IMR-90 (cell line): ENCODE measurements around the gene FOSL1. TPM values are rescaled to one million over a fixed set of nuclear protein-coding genes. Genes with fewer than 3 reads are reported as not detected.

Experiments used
- ATAC-seq: fragments of 200-7000 bp; cut with Tn5 transposase; 2 replicates; pipeline ENCODE4 v1.9.1; 2020; ENCODE audit warnings: low read depth, mild to moderate bottlenecking, moderate library complexity
- BruUV-seq: library from RNA; stranded (reverse); fragments of 400-500 nt; replicated peaks from 2 replicates; lab custom pipeline; 2021; lab: Mats Ljungman, UMichigan
- CTCF ChIA-PET: fragments of 300-600 bp; formaldehyde crosslinking; extraction: SDS; loops from one replicate; lab custom pipeline; 2021; ENCODE audit warnings: antibody characterized with exemption; lab: Yijun Ruan, JAX
- POLR2A ChIA-PET: fragments of 300-600 bp; sonication (Branson Sonifier 250); formaldehyde crosslinking; loops from one replicate; lab custom pipeline; 2022; ENCODE audit warnings: antibody characterized with exemption; ENCODE audit not compliant: unreplicated experiment; lab: Charles Lee
- DNase-seq: peaks from one replicate; pipeline ENCODE4 v3.0.0; 2013
- H2AFZ ChIP-seq: replicated peaks from 2 replicates; pipeline ENCODE3; 2013; ENCODE audit warnings: low read length, mild to moderate bottlenecking; ENCODE audit not compliant: poor library complexity
- H2AK5ac ChIP-seq: 2 replicates; pipeline ENCODE4 v1.6.1; 2013; ENCODE audit warnings: low read depth, low read length, inconsistent platforms
- H2AK9ac ChIP-seq: replicated peaks from 2 replicates; pipeline ENCODE3; 2013; ENCODE audit warnings: mild to moderate bottlenecking, low read depth, low read length, moderate library complexity; ENCODE audit not compliant: poor library complexity
- H2BK120ac ChIP-seq: 2 replicates; pipeline ENCODE4 v1.6.1; 2013; ENCODE audit warnings: low read depth, low read length, inconsistent platforms
- H2BK15ac ChIP-seq: 3 replicates; pipeline ENCODE4 v1.6.1; 2013; ENCODE audit warnings: low read depth, low read length, inconsistent platforms
- H2BK20ac ChIP-seq: 2 replicates; pipeline ENCODE4 v1.6.1; 2013; ENCODE audit warnings: low read depth, mild to moderate bottlenecking, inconsistent platforms, low read length, moderate library complexity
- H2BK5ac ChIP-seq: 2 replicates; pipeline ENCODE4 v1.6.1; 2013; ENCODE audit warnings: mild to moderate bottlenecking, low read depth, low read length, inconsistent platforms; ENCODE audit not compliant: poor library complexity, severe bottlenecking
- H3K14ac ChIP-seq: replicated peaks from 2 replicates; pipeline ENCODE4 v1.6.1; 2013; ENCODE audit warnings: low read depth, low read length, inconsistent platforms
- H3K18ac ChIP-seq: 2 replicates; pipeline ENCODE4 v1.6.1; 2013; ENCODE audit warnings: low read depth, low read length, control low read depth
- H3K23ac ChIP-seq: 2 replicates; pipeline ENCODE4 v1.6.1; 2013; ENCODE audit warnings: low read depth, low read length, inconsistent platforms
- H3K27ac ChIP-seq: 2 replicates; pipeline ENCODE4 v1.5.1; 2013; ENCODE audit warnings: mild to moderate bottlenecking, control low read depth, low read length; ENCODE audit not compliant: insufficient read depth
- H3K27me3 ChIP-seq: 2 replicates; pipeline ENCODE4 v1.6.1; 2013; ENCODE audit warnings: low read length; ENCODE audit not compliant: control insufficient read depth, insufficient read depth
- H3K36me3 ChIP-seq: 2 replicates; pipeline ENCODE4 v1.6.1; 2013; ENCODE audit warnings: low read length, mixed read lengths; ENCODE audit not compliant: control insufficient read depth, insufficient read depth
- H3K4ac ChIP-seq: 2 replicates; pipeline ENCODE4 v1.6.1; 2013; ENCODE audit warnings: low read depth, low read length, inconsistent platforms
- H3K4me1 ChIP-seq: 2 replicates; pipeline ENCODE4 v1.6.1; 2013; ENCODE audit warnings: low read length, mixed read lengths; ENCODE audit not compliant: control insufficient read depth, insufficient read depth
- H3K4me2 ChIP-seq: 2 replicates; pipeline ENCODE4 v1.6.1; 2013; ENCODE audit warnings: low read depth, mild to moderate bottlenecking, control low read depth, low read length, moderate library complexity
- H3K4me3 ChIP-seq: 2 replicates; pipeline ENCODE4 v1.5.1; 2013; ENCODE audit warnings: low read depth, mild to moderate bottlenecking, control low read depth, low read length, moderate library complexity; ENCODE audit not compliant: insufficient read depth
- H3K56ac ChIP-seq: 2 replicates; pipeline ENCODE4 v1.6.1; 2013; ENCODE audit warnings: low read length, inconsistent platforms; ENCODE audit not compliant: insufficient read depth; ENCODE audit errors: extremely low read depth
- H3K79me1 ChIP-seq, 2 experiments: 2 replicates each; pipeline ENCODE4 v1.6.1; 2013; ENCODE audit warnings: low read length in 2 of 2, inconsistent platforms in 1 of 2, low read depth in 1 of 2
- H3K9ac ChIP-seq: 2 replicates; pipeline ENCODE4 v1.6.1; 2013; ENCODE audit warnings: low read depth, low read length, control low read depth
- H3K9me1 ChIP-seq: 2 replicates; pipeline ENCODE4 v1.6.1; 2013; ENCODE audit warnings: low read length, inconsistent platforms; ENCODE audit not compliant: insufficient read depth
- H3K9me3 ChIP-seq: 2 replicates; pipeline ENCODE4 v1.6.1; 2013; ENCODE audit warnings: low read length; ENCODE audit not compliant: control insufficient read depth, insufficient read depth
- H4K20me1 ChIP-seq: 2 replicates; pipeline ENCODE4 v1.6.1; 2013; ENCODE audit warnings: low read length, inconsistent platforms; ENCODE audit not compliant: insufficient read depth
- H4K5ac ChIP-seq: 2 replicates; pipeline ENCODE4 v1.6.1; 2013; ENCODE audit warnings: mild to moderate bottlenecking, low read depth, low read length, control low read depth
- H4K8ac ChIP-seq, 2 experiments: 2 replicates each; pipeline ENCODE4 v1.6.1; 2013; ENCODE audit warnings: low read depth in 2 of 2, low read length in 2 of 2, control low read depth in 1 of 2, inconsistent platforms in 1 of 2
- H4K91ac ChIP-seq: 2 replicates; pipeline ENCODE4 v1.6.1; 2013; ENCODE audit warnings: low read depth, low read length, inconsistent platforms; ENCODE audit not compliant: insufficient read depth
- BHLHE40 ChIP-seq: fragments of 150-350 bp; IDR thresholded peaks from 2 replicates; pipeline ENCODE4 v1.6.1; 2016; ENCODE audit warnings: mild to moderate bottlenecking, low read depth, low read length
- NFE2L2 ChIP-seq: fragments of 150-350 bp; IDR thresholded peaks from 2 replicates; pipeline ENCODE4 v1.6.1; 2016; ENCODE audit warnings: low read depth, mild to moderate bottlenecking, low read length
- POLR2A ChIP-seq: IDR thresholded peaks from 2 replicates; pipeline ENCODE4 v1.6.1; 2012; ENCODE audit warnings: mild to moderate bottlenecking, low read depth, low read length
- RAD21 ChIP-seq: IDR thresholded peaks from 2 replicates; pipeline ENCODE4 v1.6.1; 2012; ENCODE audit warnings: low read length, improper control_type of control experiment
- WGBS, 2 experiments: methylation state at CpG; one replicate each; pipeline versions ENCODE4 v1.1.5 to v1.1.7; 2013; ENCODE audit warnings: missing lambda C conversion rate in 2 of 2; ENCODE audit not compliant: insufficient read length in 1 of 2; ENCODE audit errors: extremely low coverage in 2 of 2; 5-methylcytosine and 5-hydroxymethylcytosine counted together
- dilution Hi-C: fragments of 300-500 bp; cut with HindIII; formaldehyde crosslinking; loops from one replicate; pipeline ENCODE4 v1.14.3; 2018; ENCODE audit warnings: low sequenced_read_pairs; ENCODE audit not compliant: unreplicated experiment
- in situ Hi-C: fragments of 300-500 bp; cut with MboI; formaldehyde crosslinking; loops from 3 replicates; pipeline ENCODE4 v1.14.3; 2019; ENCODE audit warnings: low sequenced_read_pairs, inconsistent platforms, mixed read lengths
- intact Hi-C: fragments of 100-400 bp; cut with micrococcal nuclease; formaldehyde crosslinking; loops from 2 replicates; pipeline ENCODE4 v1.10.0; 2022
- polyA plus RNA-seq, 3 experiments: library from polyadenylated mRNA; depleted of rRNA; stranded (reverse); fragments of >200 nt; gene quantifications; 2 replicates each; pipeline ENCODE4 v1.2.3, GENCODE V29; 2012; ENCODE audit warnings: low replicate concordance in 1 of 3
- total RNA-seq: library from RNA; depleted of rRNA; stranded (reverse); fragments of >200 nt; gene quantifications from 2 replicates; pipeline ENCODE4 v1.2.3, GENCODE V29; 2012
- TF ChIP-seq, protein P1 (sequence below): fragments of 150-350 bp; IDR thresholded peaks from 2 replicates; pipeline ENCODE4 v1.6.1; 2016; ENCODE audit warnings: low read depth, mild to moderate bottlenecking, low read length, moderate library complexity, borderline replicate concordance

Gene FOSL1
- total and polyA plus RNA-seq, 2 of the 4 experiments (the other 2 are of a cell fraction), result 17.2 to 107 TPM

DNA sequence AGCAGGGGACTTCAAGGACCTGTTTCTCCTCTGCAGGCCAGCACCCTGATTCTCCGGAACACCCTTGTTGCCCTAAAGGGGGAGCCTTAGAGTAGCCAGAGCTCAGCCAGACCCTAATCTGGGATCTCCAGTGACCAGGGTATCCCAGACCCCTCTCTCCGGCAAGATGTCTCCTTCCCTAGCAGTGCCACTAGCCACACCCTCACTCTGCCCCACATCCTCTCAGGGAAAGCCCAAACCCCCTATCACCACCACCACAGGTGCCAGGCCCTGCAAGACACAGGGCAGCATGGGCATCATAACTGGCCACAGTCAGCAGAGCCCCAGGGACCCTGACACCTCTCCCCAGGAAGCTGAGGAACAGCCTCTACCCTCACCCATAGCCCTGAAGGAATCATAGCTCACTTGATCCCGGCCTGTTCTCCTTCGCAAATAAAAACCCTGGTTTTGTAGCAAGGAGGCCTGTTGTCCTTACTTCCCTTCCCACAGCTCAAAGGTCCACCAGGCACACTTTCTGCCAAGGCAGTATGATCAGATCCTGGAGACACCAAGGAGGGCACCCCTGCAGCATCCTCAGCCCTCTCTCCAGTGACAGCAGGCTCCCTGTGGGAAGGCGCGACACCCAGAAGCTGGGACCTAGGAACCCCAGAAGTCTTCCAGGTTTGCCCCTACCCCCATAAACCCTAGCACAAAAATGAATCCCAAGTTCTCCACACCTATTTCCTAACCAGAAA is 46.8 kb downstream of the FOSL1 start:
- H2AFZ ChIP-seq, result no peak overlapping the region
- dilution Hi-C loops, result no loop called here

More for the DNA sequence above, 46.8 kb downstream of the FOSL1 start:
- no peak overlapping the region for H3K27ac ChIP-seq
- intact Hi-C loops, result no loop called here
- H3K27me3 ChIP-seq, result no peaks in the 10 kb centered on the region
- H4K91ac ChIP-seq, result no peak overlapping the region
- ATAC-seq (no peak), DNase-seq (no peak)
- WGBS, 2 experiments, result 100% methylated on average over 2 of the region's 6 CpGs; no CpG with 5 or more reads in 1 of the 2 experiments
- H3K9me3 ChIP-seq, result no peaks in the 10 kb centered on the region
- in situ Hi-C loops, result no loop called here
- no peak overlapping the region for H2AK5ac ChIP-seq
- H2BK120ac ChIP-seq, result no peak overlapping the region
- H3K18ac ChIP-seq, result no peak overlapping the region
- ChIA-PET CTCF (no interaction called here), POLR2A (interaction anchor here (1.0 kb wide), 1 partner anchor 140 kb away, joined by 4 read pairs; no protein-coding TSS in a partner anchor)
- no peak for TF ChIP-seq NFE2L2
- TF ChIP-seq, protein P1, sequence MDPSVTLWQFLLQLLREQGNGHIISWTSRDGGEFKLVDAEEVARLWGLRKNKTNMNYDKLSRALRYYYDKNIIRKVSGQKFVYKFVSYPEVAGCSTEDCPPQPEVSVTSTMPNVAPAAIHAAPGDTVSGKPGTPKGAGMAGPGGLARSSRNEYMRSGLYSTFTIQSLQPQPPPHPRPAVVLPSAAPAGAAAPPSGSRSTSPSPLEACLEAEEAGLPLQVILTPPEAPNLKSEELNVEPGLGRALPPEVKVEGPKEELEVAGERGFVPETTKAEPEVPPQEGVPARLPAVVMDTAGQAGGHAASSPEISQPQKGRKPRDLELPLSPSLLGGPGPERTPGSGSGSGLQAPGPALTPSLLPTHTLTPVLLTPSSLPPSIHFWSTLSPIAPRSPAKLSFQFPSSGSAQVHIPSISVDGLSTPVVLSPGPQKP, result no peak
- no peak for TF ChIP-seq RAD21
- TF ChIP-seq POLR2A, result no peak
- no peak for TF ChIP-seq BHLHE40
- H4K5ac ChIP-seq, result no peak overlapping the region
- no peak overlapping the region for H2BK15ac ChIP-seq
- no peak overlapping the region for H3K9ac ChIP-seq
- peaks cover 59% of the 10 kb centered on the region for H3K36me3 ChIP-seq
- H2BK20ac ChIP-seq, result no peak overlapping the region
- peaks cover 29% of the 10 kb centered on the region for H3K9me1 ChIP-seq
- no TSS peak for BruUV-seq
- H3K23ac ChIP-seq, result no peak overlapping the region
- H3K56ac ChIP-seq, result no peak overlapping the region
- H2BK5ac ChIP-seq, result no peak overlapping the region
- H3K4me1 ChIP-seq, result peaks cover 4% of the 10 kb centered on the region
- no peak overlapping the region for H3K4me2 ChIP-seq
- H4K8ac ChIP-seq, result 0 out of 4 replicates have a peak overlapping the region, but pooled peaks of 1 of the 2 experiments have one; percentile 20
- H3K14ac ChIP-seq, result no peak overlapping the region
- H3K79me1 ChIP-seq, result peaks cover 20 to 60% of the 10 kb centered on the region in 2 experiments
- no peak overlapping the region for H2AK9ac ChIP-seq
- H3K4me3 ChIP-seq, result no peak overlapping the region
- no peak overlapping the region for H3K4ac ChIP-seq
- H4K20me1 ChIP-seq, result peaks cover 79% of the 10 kb centered on the region
